Measurements from ENCODE around the gene NPTXR.
"Not testable (repeated sequence)": the region's sequence is repeated elsewhere in the genome, so short reads cannot be mapped to it uniquely, and the experiment has no call there.

NPTXR gene

DNA sequence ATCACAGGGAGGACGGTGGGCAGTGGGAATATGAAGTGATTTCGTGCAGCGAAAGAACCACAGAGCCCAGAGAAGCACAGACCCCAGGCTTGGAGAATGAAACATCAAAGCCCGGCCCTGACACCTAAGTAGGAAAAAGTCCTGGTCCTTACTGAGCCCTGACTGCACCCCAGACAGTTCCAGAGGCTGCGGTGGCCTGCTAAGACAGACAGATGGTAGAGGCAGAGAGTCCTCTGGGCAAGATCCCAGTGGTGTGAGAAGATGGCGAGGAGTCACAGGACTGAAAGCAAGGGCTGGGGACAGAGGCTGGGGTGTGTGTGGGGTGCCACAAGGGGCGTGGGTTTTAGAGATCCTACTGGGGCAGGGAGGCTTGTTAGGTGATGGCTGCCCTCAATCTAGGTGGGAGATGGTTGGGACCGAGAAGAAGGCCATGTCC, 24.5 kb upstream of the NPTXR start:
- no peak for DNase-seq

DNA sequence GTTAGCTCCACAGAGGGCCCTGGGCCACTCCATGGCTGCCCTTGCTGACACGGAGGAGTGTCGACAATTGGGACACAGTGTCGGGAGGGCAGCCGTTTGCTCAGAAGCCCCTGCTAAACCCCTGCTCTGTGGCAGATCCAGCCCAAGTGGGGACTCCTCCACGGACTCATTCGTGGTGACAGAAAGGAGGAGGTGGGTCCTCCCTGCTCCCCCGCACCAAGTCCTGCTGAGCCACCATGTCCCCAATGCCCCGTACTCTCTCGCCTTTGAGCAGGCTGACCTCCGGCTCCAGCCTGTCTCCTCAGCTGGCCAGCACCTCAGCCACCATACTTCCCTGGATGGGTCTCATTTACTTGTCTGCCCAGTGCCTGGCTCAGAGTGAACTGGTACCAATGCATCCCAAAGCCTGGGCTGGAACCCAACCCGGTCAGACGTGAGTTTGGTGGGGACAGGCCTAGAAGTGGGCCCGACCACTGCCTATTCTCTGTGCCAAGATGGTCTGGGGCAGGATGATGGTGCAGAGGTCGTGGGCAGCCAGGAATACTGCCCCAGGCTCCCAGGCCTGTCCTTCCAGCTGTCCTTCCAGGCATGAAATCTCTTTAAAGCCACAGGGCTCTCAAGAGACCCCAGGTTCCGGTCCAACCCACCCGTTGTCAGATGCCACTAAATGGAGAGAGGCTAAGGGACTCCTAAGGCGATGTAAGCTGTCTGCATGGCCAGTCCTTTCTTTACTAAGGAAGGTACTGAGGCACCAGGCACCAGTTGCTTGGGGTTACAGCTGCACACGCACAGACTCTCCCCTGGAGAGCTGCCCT, 23.9 kb upstream of the NPTXR start:
- DNase-seq: no peak

DNA sequence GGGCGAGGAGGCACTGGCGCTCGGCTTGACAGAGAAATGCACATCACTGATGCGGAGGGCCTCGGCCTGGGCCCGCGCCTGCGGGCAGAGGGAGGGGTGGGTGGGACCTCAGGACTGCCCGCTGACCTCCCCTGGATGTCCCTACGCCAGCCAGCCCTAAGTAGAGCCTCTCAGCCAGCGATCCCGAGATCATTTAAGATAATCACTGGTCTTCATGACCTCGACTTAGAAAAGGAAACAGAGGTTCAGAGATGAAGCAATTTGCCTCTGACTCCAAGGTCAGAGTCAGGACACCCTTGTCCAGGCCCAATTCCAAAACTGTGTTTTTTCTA, 23.3 kb upstream of the NPTXR start:
- no peak for DNase-seq

DNA sequence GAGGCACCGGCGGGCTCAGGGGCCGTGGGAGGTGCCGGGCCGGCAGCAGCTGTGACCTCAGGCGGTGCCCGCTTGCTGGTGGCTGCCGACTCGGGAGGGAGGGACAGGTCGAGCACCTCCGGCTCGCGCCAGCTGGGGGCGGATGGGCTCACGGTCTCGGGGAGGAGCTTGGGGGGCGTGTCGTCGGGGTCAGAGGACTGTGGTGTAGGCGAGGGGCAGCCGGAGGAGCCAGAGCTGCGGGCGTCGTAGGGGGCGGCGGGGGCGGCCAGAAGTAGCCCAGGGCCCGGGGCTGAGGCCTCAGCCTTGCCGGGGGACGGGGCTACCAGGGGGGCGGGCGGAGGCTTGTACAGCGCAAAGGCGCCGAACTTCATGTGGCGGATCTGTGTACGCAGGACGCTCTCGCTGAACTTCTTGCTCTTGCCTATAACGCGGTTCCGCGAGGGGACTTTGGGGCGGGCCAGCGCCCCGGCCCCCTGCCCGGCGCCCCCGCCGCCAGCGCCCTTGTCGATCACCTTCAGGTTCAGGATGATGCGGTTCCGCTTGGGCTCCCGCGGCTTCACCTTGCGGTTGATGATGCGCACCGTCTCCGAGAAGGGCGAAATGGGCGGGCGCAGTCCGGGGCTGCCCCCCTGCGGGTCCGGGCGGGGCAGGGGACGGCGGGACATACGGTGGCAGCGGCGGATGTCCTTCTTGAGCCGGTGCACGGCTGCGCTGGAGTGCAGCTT, 22.7 kb upstream of the NPTXR start:
- DNase-seq: no peak

DNA sequence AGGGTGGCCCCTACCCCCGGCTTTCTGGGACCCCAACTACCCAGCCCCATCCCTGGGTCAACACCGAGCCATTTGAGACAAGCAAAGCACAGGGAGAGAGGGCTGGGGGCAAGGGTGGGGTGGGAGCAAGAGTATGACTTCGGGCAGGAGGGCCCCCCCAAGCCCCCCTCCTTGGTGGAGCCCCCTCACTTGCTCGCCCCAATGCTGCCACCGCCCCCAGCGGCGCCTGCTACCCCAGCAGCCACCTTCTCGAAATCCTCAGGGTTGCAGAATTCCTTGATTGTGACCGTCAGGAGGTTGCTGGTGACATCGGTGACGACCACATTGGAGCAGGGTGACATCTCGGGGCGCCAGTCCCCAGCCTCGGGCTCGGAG, 22.2 kb upstream of the NPTXR start:
- no peak for DNase-seq

DNA sequence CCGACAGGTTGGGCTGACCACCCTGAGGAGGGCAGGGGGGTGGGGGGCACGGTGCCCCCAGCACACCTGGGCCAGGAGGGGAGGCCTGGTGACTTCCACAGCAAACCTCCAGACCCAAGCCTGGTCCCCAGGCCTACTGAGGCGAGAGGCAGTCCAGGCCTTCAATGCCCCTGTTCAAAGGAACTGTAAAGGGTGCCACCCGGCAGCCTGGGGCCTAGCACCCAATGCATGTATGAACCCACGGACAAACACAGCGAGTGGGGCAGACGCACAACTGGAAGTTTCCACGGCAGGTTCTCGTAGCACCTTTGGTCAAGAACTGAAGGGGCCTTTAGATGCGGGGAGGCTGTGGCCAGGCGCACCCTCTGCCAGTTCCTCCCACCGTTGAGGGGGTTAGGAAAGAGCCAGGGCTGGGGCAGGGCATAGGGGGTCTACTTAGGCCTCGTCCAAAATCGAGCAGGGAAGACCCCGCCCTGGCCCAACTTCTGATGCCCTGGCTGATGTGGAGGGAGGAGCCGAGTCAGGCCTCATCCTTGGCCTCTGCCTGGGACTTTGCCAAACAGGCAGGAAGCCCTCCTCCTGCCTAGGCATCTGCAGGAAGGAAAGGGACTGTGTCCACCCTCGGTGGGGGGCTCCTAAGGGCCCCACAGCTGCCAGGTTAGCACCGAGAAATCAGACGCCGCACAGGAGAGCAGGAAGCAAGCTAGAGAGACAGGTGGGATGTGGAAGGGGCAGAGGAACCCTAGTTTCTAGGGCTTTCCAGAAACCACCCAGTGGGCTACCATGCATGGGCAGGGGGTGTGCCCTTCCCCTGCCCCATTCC, 21.6 kb upstream of the NPTXR start:
- DNase-seq: no peak

DNA sequence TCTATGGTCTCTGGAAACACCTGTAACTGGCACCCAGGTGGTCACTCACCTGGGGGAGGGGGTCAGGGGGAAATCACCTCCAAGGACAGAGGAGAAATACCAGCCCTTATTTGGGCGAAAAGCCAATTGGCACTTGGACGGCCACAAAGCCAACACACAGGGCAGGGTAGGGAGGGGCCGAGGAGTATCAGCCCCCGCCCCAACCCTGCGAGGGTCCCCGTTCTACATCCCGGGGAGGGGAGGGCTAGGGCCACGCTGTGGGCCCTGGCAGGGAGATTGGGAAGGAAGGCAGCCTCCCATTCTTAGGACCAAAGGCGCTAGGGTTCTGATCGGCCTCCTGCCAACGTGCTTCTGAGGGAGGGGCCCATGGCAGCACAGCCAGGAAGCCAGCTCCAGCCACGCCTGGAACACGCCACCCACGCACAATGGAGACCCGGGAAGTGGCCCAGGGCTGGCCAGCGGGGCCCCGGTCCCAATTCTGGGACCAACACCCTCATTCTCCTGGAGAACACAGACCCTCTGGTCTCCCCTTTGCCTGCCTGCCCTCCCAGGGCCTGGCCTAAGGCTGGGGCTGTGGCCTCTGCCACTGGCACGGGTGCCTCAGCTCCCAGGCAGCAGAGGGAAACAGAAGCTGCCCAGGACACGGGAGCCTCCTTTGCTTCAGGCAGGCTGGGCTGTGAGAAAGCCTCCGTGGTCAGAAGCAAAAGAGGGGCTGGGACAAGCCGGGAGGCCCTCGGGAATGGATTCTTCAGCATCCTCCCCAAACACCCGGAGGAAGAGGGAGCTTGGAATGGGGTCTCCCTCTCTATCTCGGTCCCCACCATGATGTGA, 20.7 kb upstream of the NPTXR start:
- DNase-seq: no peak

DNA sequence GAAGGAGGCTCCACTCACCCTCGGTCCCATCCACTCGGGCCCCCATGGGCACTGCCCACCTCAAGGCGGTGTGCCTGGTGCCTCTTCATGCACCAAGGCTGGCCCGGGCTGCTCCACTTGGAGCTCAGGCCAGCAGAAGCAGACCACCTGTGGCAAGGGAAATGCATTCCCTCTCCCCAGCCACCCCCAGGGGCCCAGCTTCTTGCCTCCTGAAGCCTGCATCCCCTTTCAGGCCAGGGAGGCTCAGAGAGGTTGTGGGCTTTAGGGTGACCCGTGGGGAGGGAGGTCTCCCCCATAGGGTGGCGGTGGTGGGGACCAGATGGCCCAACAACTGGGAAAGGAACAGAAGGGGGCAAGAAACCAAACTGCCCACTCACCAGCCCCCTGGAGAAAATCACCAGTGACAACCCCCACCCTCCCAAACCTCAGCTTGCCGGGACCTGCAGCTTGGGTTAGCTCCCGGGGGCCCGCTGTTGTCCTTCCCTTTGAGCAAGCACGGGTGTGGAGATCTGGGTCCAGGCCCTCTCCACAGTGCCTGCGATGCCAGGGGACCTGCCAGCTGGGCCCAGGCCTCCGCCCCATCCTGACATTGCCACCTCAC, 19.8 kb upstream of the NPTXR start:
- no peak for DNase-seq

DNA sequence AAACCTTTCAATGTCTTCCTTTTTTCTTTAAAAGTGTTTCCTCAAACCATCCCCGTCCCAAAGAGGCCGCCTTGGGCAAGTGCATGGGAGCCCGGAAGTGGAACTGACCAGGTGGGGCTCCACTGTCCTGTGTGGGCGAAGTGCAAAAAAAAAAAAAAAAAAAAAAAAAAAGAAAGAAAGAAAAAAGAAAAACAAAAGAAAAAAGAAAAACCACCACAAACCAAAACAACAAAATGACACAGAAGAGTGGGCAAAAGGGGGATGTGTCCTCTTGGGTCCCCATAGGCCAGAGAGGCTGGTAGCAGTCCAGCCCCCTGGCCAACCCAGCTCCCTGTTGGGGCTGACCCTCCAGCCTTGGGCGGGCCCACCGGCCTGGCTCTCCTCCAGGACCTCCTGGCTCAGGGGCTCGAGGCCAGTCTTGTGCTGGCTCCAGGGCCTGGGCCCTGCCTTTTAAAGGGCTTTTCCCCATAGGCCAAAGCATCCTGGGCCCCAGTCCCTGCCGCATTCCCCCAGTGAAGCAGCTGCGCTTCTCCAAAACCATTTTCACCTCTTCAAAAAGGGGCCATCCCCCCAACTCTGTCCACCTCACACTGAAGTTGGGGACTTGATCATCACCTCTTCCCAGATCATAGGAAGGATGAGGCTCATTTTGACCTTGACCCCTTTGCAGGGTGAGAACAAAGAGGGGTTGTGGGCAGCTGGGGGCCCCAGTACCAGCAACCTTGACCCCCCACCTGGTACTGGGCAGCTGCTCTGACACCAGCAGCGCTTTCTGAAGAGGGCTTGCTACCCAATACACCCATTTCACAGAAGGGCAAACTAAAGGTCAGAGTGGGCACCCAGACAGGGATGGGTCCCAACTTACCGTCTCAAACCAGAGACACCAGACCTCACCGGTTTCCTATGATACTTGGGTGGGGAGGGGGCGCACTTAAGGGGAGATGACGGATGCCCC, 18.8 kb upstream of the NPTXR start:
- DNase-seq: peak; percentile 23

DNA sequence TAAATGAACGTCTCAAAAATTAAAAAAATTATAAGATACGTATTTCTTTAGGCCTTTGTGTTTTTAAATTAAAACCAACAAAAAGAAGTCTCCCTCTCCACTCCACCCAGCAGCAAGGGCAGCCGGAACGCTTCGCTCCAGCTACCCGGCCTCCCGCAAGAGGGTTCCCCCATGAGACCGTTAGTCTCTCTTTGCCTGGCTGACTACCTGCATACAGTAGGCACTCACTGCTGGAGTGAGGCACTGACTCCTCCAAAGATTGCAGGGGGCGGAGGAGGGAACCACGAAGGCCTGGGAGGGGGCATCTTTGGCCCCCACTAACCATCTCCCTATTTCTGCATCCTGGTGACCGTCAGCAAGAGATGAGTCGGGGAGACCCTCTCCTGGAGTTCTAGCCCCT, 18.1 kb upstream of the NPTXR start:
- DNase-seq: no peak

DNA sequence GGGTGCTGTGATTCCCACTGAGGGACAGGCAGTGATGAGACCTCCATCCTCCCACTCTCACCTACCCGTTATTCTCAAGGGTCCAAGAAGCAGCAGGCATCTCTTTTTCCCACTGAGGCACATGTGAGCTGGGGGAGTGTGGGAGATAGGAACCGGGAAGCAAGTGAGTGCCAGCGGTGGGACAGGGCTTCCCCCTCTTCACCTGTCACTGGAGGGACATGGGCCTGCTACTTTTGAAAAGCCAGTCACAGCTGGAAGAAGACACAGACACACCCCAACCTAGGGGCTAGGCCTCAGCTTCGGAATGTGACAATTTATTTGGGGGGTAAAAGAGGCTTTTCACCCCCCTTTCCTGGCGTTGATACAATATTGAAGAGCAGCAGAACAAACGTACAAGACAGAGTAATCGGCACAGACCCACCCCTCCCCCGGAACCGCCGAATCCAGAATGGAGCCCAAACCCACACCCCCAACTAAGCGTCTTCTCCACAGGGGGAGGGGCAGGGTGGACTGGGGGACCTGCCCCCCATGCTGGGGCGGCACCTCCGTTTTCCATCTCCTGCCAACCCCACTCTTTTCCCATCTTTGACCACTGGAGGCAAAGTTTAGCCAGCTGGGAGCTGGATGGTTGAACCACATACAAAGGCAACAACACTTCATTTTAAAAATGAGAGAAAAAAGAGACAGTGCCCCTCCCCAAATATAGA, 17.5 kb upstream of the NPTXR start:
- no peak for DNase-seq

DNA sequence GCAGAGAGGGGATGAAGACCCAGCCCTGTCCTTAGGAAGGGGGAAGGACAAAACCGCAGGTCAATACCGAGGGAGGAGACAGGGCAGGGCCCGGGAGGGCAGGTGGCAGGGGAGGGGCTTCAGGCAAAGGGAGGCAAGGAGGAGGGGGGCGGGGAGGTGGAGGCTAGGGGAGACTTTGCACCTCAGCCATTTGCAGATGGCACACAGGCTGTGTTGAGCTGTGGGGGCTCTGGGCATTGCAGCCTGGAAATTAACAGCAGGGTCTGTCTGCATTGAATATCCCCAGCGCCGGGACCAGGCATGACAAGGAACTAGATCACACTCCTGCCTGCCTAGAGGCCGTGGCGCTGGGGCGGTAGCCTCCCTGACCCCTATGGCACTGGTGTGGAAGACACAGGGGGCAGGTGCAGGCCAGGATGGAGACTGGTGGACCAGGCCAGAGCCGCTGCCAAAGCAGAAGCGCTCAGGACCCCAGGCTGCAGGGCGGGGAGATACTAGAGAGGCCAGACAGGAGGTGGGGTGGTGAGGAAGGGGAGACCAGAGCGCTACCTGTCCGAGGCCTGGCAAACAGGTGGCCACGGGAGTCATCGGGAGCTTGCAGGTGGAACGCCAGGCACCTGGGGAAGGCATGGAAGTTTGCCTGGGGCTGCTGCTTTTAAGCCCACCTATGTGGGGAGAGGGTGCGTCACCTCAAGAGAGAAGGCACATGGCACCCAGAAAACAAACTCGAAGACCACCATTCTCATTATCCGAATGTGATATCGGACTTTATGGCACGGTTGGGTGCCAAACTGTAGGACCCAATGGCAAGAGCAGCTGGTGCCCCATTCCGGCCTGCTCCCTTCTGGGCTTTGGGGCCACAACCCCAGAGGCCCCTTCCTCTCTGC, 16.7 kb upstream of the NPTXR start:
- DNase-seq: no peak

DNA sequence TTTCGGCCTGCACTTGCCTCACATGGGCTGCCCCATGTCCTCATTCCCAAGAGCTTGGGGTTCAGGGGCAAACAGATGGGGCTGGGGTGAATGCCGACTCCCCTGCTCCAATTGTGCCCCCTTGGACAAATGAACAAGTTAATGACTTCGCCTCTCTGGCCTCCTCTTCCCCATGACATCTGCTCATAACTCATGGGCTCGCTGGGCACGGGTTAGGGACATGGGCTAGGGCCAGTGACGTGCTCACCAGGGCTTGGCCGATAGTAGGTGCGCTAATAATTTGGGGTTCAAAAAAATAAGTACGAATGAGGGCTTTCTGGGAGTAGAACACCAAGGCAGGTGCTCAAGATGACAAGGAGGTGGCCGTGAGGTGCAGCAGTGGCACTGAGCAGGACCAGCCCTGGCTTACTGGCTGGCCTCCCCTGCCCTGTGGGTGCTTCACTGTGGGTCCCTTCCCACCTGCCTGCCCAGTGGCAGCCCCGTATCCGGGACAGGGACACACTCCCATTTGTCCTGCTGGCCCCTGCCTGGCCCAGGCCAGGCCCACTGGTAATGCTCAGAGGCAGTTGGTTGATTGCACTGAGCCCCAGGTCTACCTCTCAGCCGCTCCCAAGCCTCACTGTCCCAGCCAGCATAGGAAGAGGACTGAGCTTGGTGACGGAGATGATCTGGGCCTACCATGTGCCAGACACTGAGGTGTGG, 15.9 kb upstream of the NPTXR start:
- no peak for DNase-seq

DNA sequence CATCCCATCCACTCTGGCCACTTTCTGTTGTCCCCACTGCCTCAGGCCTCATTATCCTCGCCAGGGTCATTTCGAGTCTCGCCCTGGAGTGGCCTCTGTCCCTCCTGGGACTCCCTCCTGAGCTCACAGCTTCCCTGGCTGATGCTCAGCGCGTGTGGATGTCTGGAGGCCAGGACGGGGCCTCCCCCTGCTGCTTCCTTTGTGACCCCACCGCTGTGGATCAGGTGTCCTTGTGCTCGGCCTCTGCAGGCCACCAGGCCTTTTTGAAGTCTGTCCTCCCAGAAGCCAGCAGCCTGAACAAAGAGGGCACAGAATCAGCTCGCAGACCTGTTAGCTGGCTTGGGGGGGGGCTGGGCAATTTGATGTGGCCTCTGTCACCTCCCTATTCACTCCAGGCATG, 14.7 kb upstream of the NPTXR start:
- no peak for DNase-seq

DNA sequence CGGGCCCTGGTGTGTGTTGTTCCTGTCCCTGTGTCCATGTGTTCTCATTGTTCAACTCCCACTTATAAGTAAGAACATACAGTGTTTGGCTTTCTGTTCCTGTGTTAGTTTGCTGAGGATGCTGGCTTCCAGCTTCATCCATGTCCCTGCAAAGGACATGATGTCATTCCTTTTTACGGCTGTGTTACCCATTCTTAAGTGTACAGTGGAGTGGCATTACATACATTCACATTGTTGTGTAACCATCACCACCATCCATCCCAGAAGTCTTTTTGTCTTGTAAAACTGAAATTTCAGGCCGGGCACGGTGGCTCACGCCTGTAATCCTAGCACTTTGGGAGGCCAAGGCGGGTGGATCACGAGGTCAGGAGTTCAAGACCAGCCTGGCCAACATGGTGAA, 10.6 kb upstream of the NPTXR start:
- not testable (repeated sequence) for DNase-seq

DNA sequence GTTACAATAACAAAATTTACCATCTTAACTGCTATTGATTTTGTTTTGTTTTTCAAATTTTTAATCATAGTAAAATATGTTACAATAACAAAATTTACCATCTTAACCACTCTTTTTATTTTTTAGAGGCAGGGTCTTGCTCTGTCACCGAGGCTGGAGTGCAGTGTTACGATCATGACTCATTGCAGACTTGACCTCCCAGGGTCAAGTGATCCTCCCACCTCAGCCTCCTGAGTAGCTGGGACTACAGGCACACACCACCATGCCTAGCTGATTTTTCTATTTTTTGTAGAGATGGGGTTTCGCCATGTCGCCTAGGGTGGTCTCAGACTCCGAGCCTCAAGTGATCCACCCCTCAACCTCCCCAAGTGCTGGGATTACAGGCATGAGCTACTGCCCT, 10.1 kb upstream of the NPTXR start:
- DNase-seq: not testable (repeated sequence)

DNA sequence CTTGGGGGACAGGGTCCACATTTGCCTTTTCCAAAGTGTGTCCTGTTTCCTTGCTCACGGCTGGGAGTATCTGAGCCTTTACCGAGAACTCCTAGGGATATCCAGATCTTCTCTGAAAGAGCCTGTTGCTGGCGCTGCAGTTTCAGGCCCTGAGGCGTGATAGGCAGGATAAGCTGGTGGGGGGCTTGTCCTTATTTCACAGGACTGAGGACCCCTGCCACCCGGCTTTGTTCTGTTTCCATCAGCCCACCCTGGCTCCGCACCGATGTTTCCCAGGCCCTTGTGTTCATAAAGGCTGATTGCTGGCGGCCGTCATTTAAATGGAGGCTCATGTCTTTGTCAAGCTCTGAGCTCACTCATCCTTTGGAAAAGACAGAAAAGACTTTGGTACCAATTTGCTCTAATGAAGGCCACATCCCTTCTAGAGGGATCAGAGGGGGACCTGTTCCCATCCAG, 9.4 kb upstream of the NPTXR start:
- no peak for DNase-seq

DNA sequence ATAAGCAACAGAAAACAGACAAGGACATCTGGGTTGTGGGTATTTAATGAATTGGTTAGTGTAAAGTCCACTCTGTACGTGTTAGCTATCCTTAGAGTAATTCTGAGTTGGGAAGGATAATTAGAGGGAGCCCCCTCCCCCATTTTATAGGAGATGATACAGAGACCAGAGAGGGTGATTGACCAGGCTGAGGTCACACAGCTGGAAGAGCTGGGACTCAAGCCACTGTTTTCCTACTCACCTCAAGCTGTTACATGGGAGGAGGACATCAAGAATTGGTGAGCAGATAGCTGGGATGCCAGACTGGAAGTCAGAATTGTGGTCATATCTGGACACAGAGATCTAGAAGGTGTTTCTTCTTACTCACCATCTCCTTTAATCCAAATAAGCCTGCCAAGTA, 8.7 kb upstream of the NPTXR start:
- no peak for DNase-seq

Data from inflammatory macrophage treated with lipopolysaccharide for 4 hours (primary cell).